Measurements from ENCODE around the gene TOM1L2.

- TF ChIP-seq POLR2AphosphoS5 (IDR thresholded peaks at IDR 0.05; ENCODE audit: low read depth, low read length) = no peak
- TF ChIP-seq, protein P1, sequence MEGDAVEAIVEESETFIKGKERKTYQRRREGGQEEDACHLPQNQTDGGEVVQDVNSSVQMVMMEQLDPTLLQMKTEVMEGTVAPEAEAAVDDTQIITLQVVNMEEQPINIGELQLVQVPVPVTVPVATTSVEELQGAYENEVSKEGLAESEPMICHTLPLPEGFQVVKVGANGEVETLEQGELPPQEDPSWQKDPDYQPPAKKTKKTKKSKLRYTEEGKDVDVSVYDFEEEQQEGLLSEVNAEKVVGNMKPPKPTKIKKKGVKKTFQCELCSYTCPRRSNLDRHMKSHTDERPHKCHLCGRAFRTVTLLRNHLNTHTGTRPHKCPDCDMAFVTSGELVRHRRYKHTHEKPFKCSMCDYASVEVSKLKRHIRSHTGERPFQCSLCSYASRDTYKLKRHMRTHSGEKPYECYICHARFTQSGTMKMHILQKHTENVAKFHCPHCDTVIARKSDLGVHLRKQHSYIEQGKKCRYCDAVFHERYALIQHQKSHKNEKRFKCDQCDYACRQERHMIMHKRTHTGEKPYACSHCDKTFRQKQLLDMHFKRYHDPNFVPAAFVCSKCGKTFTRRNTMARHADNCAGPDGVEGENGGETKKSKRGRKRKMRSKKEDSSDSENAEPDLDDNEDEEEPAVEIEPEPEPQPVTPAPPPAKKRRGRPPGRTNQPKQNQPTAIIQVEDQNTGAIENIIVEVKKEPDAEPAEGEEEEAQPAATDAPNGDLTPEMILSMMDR (IDR thresholded peaks at IDR 0.05) = no peak
- no peak for TF ChIP-seq REST (IDR thresholded peaks at IDR 0.05; ENCODE audit: insufficient read depth in 1 of 2, low read depth in 2 of 2, low read length in 1 of 2)
- TF ChIP-seq TCF7L2 (IDR thresholded peaks at IDR 0.05; ENCODE audit: low read depth, low read length) = no peak
- no peak for TF ChIP-seq SIN3A (IDR thresholded peaks at IDR 0.05; ENCODE audit: borderline replicate concordance, insufficient read depth, low read depth, low read length)
These were observed 67.8 kb downstream of the TOM1L2 start for GRCh38 chr17:17904166-17905035.

All from Panc1 (cell line).